ENCODE data around the gene WDR64. TPM values are rescaled to one million over a fixed set of nuclear protein-coding genes. Genes with fewer than 3 reads are reported as not detected.
"Not testable (repeated sequence)": the region's sequence is repeated elsewhere in the genome, so short reads cannot be mapped to it uniquely, and the experiment has no call there.

Gene WDR64
- total and polyA plus RNA-seq, 2 experiments from 2014 or later: 0.07 TPM; not detected in 1

DNA sequence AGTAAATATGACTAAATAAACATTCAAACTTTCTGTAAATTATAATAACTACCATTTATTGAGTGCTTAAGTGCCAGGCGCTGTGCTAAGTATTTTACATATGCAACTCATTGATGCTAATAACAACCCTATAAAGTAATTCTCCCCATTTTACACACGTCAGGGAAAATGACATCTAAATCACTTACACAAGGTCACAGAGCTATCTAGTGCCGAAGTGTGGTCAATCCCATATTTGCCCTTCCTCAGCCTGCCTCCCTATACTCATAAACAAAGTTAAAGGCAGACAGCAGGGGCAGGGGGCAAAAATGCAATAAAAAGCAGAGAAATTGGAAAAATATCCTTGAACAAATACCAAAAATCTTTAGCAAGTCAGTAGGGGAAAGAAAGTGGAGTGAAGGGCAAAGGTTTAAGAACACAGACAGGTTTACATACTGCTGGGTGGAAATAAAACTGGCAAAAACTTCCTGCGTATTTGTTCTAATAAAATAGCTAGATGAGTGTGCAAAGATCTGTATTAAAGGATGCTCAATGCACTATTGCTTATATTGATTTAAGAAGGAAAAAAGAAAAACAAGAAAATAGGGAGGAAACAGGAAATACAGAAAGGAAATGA, 72.8 kb downstream of the WDR64 start:
- no peaks in the 10 kb centered on the region for H3K4me1 ChIP-seq (ENCODE audit: insufficient read depth)
- no peak overlapping the region for H3K4me3 ChIP-seq
- H3K27ac ChIP-seq: no peak overlapping the region
- H3K36me3 ChIP-seq (replicated peaks; ENCODE audit: insufficient read depth, low read depth): no peaks in the 10 kb centered on the region
- no peak overlapping the region for H2AFZ ChIP-seq
- no peak for DNase-seq (ENCODE audit: low spot score)
- no peak for TF ChIP-seq EZH2 (IDR thresholded peaks at IDR 0.05; ENCODE audit: borderline replicate concordance)
- TF ChIP-seq, protein P1, sequence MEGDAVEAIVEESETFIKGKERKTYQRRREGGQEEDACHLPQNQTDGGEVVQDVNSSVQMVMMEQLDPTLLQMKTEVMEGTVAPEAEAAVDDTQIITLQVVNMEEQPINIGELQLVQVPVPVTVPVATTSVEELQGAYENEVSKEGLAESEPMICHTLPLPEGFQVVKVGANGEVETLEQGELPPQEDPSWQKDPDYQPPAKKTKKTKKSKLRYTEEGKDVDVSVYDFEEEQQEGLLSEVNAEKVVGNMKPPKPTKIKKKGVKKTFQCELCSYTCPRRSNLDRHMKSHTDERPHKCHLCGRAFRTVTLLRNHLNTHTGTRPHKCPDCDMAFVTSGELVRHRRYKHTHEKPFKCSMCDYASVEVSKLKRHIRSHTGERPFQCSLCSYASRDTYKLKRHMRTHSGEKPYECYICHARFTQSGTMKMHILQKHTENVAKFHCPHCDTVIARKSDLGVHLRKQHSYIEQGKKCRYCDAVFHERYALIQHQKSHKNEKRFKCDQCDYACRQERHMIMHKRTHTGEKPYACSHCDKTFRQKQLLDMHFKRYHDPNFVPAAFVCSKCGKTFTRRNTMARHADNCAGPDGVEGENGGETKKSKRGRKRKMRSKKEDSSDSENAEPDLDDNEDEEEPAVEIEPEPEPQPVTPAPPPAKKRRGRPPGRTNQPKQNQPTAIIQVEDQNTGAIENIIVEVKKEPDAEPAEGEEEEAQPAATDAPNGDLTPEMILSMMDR (IDR thresholded peaks at IDR 0.05; ENCODE audit: poor library complexity): no peak
- no peaks in the 10 kb centered on the region for H3K27me3 ChIP-seq
- H3K79me2 ChIP-seq: no peaks in the 10 kb centered on the region
- no peak overlapping the region for H3K4me2 ChIP-seq
- H4K20me1 ChIP-seq (ENCODE audit: insufficient read depth, poor library complexity, severe bottlenecking): no peaks in the 10 kb centered on the region
- no peaks in the 10 kb centered on the region for H3K9me3 ChIP-seq (ENCODE audit: low read depth)
- 64% methylated on average over 4 of the region's 4 CpGs for WGBS (ENCODE audit: low lambda C conversion rate, missing lambda C conversion rate)
- H3K9me2 ChIP-seq (replicated peaks; ENCODE audit: insufficient read depth): no peaks in the 10 kb centered on the region

DNA sequence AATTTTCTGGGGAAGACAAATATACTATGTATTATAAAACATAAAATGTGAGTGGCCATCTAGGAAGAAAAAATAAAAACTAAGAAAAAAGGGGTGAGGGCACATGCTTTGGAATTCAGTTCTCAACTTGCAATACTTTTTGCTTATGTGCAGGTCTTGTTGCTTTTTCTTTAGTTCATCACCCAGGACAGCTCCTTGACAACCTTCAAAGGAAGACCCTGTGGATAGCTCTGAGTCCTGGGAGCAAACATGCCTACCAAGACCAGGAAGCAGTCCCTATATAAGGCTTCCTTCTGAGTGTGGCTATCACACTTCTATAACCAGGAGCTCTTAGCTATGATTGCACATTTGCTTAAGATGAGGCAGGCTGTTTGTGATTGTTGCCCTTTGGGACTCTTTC, 78.0 kb downstream of the WDR64 start:
- H3K36me3 ChIP-seq (replicated peaks; ENCODE audit: insufficient read depth, low read depth): no peaks in the 10 kb centered on the region
- H3K79me2 ChIP-seq: no peaks in the 10 kb centered on the region
- no peaks in the 10 kb centered on the region for H3K9me3 ChIP-seq (ENCODE audit: low read depth)
- no peaks in the 10 kb centered on the region for H3K9me2 ChIP-seq (replicated peaks; ENCODE audit: insufficient read depth)
- no peaks in the 10 kb centered on the region for H3K27me3 ChIP-seq
- no peak overlapping the region for H2AFZ ChIP-seq
- no peaks in the 10 kb centered on the region for H4K20me1 ChIP-seq (ENCODE audit: insufficient read depth, poor library complexity, severe bottlenecking)
- no peak for DNase-seq (ENCODE audit: low spot score)
- H3K4me2 ChIP-seq: no peak overlapping the region
- H3K4me1 ChIP-seq (ENCODE audit: insufficient read depth): no peaks in the 10 kb centered on the region
- H3K4me3 ChIP-seq: no peak overlapping the region
- TF ChIP-seq, protein P1 (IDR thresholded peaks at IDR 0.05; ENCODE audit: poor library complexity): no peak
- TF ChIP-seq EZH2phosphoT487 (IDR thresholded peaks at IDR 0.05; ENCODE audit: low read depth, severe bottlenecking, unreplicated experiment) (no peak), EZH2 (IDR thresholded peaks at IDR 0.05; ENCODE audit: borderline replicate concordance) (no peak)
- H3K27ac ChIP-seq: no peak overlapping the region

DNA sequence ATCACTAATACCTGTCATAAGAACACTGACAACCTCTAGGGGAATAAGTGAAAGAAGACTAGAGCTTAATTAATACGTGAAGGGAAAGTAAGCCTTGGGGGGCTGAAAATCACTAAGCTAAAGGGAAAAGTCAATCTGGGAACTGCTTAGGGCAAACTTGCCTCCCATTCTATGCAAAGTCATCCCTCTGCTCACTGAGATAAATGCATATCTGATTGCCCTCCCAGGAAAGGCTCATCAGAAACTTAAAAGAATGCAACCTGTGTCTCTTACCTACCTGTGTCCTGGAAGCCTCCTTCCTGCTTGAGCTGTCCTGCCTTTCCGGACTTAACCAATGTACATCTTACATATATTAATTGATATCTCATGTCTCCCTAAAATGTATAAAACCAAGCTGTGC, 81.8 kb downstream of the WDR64 start:
- H3K9me3 ChIP-seq (ENCODE audit: low read depth): no peaks in the 10 kb centered on the region
- TF ChIP-seq EZH2phosphoT487 (IDR thresholded peaks at IDR 0.05; ENCODE audit: low read depth, severe bottlenecking, unreplicated experiment) (no peak), EZH2 (IDR thresholded peaks at IDR 0.05; ENCODE audit: borderline replicate concordance) (no peak)
- TF ChIP-seq, protein P1 (IDR thresholded peaks at IDR 0.05; ENCODE audit: poor library complexity): no peak
- H3K4me3 ChIP-seq: no peak overlapping the region
- no peak for DNase-seq (ENCODE audit: low spot score)
- no peak overlapping the region for H3K4me2 ChIP-seq
- peaks cover 8% of the 10 kb centered on the region for H3K27me3 ChIP-seq
- no peak overlapping the region for H3K27ac ChIP-seq
- 80% methylated on average over 2 of the region's 2 CpGs for WGBS (ENCODE audit: low lambda C conversion rate, missing lambda C conversion rate)
- H3K79me2 ChIP-seq: no peaks in the 10 kb centered on the region
- H2AFZ ChIP-seq: no peak overlapping the region
- H4K20me1 ChIP-seq (ENCODE audit: insufficient read depth, poor library complexity, severe bottlenecking): no peaks in the 10 kb centered on the region
- H3K4me1 ChIP-seq (ENCODE audit: insufficient read depth): no peaks in the 10 kb centered on the region
- no peaks in the 10 kb centered on the region for H3K36me3 ChIP-seq (replicated peaks; ENCODE audit: insufficient read depth, low read depth)
- H3K9me2 ChIP-seq (replicated peaks; ENCODE audit: insufficient read depth): no peaks in the 10 kb centered on the region

DNA sequence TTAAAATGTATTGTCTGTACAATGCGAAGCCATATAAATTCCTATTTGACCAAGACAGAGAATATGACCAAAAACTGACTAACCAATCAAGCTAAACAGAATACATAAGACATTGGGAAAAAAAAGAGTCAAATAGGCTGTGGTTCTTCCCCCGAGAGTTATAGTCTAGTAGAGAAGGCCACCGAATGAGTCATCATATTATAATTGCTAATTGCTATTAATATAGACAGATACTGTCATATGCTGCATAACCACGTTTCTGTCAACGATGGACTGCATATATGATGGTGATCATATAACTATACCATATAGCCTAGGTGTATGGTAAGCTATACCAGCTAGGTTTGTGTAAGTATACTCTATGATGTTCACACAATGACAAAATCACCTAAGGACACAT, 82.5 kb downstream of the WDR64 start:
- no peak overlapping the region for H3K4me2 ChIP-seq
- DNase-seq (ENCODE audit: low spot score): no peak
- H3K4me1 ChIP-seq (ENCODE audit: insufficient read depth): no peaks in the 10 kb centered on the region
- H3K9me3 ChIP-seq (ENCODE audit: low read depth): no peaks in the 10 kb centered on the region
- no peaks in the 10 kb centered on the region for H3K79me2 ChIP-seq
- no peaks in the 10 kb centered on the region for H4K20me1 ChIP-seq (ENCODE audit: insufficient read depth, poor library complexity, severe bottlenecking)
- H2AFZ ChIP-seq: no peak overlapping the region
- peaks cover 8% of the 10 kb centered on the region for H3K27me3 ChIP-seq
- no peak overlapping the region for H3K4me3 ChIP-seq
- TF ChIP-seq EZH2 (IDR thresholded peaks at IDR 0.05; ENCODE audit: borderline replicate concordance) (no peak), EZH2phosphoT487 (IDR thresholded peaks at IDR 0.05; ENCODE audit: low read depth, severe bottlenecking, unreplicated experiment) (no peak)
- TF ChIP-seq, protein P1 (IDR thresholded peaks at IDR 0.05; ENCODE audit: poor library complexity): no peak
- H3K36me3 ChIP-seq (replicated peaks; ENCODE audit: insufficient read depth, low read depth): no peaks in the 10 kb centered on the region
- 87% methylated on average over 5 of the region's 5 CpGs for WGBS (ENCODE audit: low lambda C conversion rate, missing lambda C conversion rate)
- H3K9me2 ChIP-seq (replicated peaks; ENCODE audit: insufficient read depth): no peaks in the 10 kb centered on the region
- H3K27ac ChIP-seq: no peak overlapping the region

DNA sequence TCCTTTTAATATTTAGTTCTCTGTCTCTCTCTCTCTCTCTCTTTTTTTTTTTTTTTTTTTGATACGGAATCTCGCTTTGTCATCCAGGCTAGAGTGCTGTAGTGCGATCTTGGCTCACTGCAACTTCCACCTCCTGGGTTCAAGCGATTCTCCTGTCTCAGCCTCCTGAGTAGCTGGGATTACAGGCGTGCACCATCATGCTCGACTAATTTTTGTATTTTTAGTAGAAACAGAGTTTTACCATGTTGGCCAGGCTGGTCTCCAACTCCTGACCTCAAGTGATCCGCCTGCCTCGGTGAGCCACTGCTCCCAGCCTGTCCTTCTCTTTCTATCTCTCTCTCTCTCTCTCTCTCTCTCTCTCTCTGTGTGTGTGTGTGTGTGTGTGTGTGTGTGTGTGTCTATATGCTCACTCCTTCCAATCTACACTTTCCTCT, 83.4 kb downstream of the WDR64 start:
- not testable (repeated sequence) for H3K36me3 ChIP-seq (replicated peaks; ENCODE audit: insufficient read depth, low read depth); H3K9me3 ChIP-seq (ENCODE audit: low read depth); H3K4me3 ChIP-seq; H3K27me3 ChIP-seq; H3K27ac ChIP-seq; H3K4me2 ChIP-seq; H3K4me1 ChIP-seq (ENCODE audit: insufficient read depth); H3K9me2 ChIP-seq (replicated peaks; ENCODE audit: insufficient read depth); H3K79me2 ChIP-seq; DNase-seq (ENCODE audit: low spot score); H2AFZ ChIP-seq; H4K20me1 ChIP-seq (ENCODE audit: insufficient read depth, poor library complexity, severe bottlenecking)
- WGBS (ENCODE audit: low lambda C conversion rate, missing lambda C conversion rate): 97% methylated on average over 8 of the region's 8 CpGs

Measured in hepatocyte (in vitro differentiated cells).